SK-N-SH (cell line): ENCODE results near the gene GGA3.
A peak's percentile ranks its signal among the peaks of the same experiment; 100 is the strongest.

ENCODE experiments used
- EP300 ChIP-seq, 2 experiments: IDR thresholded peaks; 2 replicates each; pipeline versions ENCODE4 v1.4.0 to v1.6.1; 2012; ENCODE audit warnings: borderline replicate concordance in 1 of 2, low read depth in 1 of 2, low read length in 1 of 2
- TAF1 ChIP-seq: IDR thresholded peaks from 2 replicates; pipeline ENCODE4 v1.6.1; 2012; ENCODE audit warnings: low read depth, mild to moderate bottlenecking, low read length, moderate library complexity, borderline replicate concordance
- YY1 ChIP-seq: IDR thresholded peaks from 2 replicates; pipeline ENCODE4 v1.4.0; 2012; ENCODE audit warnings: low read depth, mild to moderate bottlenecking
- TF ChIP-seq, protein P1 (sequence below): fragments of 200-600 bp; sonication (generic); IDR thresholded peaks from 2 replicates; pipeline ENCODE4 v1.6.1; 2017; ENCODE audit warnings: antibody characterized with exemption, mild to moderate bottlenecking, moderate library complexity
- TF ChIP-seq, protein P2 (sequence below): IDR thresholded peaks from 2 replicates; pipeline ENCODE4 v1.6.1; 2012; ENCODE audit warnings: mild to moderate bottlenecking, low read depth, low read length, moderate library complexity

DNA sequence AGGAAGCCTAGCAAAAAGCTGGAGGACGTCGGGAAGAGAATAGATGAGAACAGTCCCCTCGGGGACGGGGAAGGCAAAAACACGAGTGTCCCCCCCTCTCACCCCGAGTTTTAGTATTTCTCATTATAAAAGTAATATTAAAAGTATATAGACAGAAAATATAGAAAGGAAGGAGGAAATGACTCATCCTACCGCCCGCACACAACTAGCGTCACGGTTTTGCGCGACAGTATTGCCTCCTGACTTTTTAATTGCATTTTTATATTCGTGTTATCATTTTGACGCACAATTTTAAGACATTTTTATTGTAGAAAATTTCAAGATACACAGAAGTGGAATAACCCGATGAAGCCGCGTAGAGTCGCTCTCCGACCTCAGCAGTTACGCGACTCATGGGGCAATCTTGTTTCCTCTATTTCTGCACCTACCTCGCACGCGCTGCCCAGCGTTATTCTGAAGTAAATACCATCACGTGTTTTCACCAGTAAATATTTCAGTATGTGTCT, 28.5 kb upstream of the GGA3 start:
- TF ChIP-seq, protein P1, sequence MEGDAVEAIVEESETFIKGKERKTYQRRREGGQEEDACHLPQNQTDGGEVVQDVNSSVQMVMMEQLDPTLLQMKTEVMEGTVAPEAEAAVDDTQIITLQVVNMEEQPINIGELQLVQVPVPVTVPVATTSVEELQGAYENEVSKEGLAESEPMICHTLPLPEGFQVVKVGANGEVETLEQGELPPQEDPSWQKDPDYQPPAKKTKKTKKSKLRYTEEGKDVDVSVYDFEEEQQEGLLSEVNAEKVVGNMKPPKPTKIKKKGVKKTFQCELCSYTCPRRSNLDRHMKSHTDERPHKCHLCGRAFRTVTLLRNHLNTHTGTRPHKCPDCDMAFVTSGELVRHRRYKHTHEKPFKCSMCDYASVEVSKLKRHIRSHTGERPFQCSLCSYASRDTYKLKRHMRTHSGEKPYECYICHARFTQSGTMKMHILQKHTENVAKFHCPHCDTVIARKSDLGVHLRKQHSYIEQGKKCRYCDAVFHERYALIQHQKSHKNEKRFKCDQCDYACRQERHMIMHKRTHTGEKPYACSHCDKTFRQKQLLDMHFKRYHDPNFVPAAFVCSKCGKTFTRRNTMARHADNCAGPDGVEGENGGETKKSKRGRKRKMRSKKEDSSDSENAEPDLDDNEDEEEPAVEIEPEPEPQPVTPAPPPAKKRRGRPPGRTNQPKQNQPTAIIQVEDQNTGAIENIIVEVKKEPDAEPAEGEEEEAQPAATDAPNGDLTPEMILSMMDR = peak; percentile 19
- TF ChIP-seq YY1 = no peak
- no peak for TF ChIP-seq EP300 (IDR thresholded peaks at IDR 0.05; ENCODE audit: borderline replicate concordance in 1 of 2, low read depth in 1 of 2, low read length in 1 of 2)
- TF ChIP-seq, protein P2, sequence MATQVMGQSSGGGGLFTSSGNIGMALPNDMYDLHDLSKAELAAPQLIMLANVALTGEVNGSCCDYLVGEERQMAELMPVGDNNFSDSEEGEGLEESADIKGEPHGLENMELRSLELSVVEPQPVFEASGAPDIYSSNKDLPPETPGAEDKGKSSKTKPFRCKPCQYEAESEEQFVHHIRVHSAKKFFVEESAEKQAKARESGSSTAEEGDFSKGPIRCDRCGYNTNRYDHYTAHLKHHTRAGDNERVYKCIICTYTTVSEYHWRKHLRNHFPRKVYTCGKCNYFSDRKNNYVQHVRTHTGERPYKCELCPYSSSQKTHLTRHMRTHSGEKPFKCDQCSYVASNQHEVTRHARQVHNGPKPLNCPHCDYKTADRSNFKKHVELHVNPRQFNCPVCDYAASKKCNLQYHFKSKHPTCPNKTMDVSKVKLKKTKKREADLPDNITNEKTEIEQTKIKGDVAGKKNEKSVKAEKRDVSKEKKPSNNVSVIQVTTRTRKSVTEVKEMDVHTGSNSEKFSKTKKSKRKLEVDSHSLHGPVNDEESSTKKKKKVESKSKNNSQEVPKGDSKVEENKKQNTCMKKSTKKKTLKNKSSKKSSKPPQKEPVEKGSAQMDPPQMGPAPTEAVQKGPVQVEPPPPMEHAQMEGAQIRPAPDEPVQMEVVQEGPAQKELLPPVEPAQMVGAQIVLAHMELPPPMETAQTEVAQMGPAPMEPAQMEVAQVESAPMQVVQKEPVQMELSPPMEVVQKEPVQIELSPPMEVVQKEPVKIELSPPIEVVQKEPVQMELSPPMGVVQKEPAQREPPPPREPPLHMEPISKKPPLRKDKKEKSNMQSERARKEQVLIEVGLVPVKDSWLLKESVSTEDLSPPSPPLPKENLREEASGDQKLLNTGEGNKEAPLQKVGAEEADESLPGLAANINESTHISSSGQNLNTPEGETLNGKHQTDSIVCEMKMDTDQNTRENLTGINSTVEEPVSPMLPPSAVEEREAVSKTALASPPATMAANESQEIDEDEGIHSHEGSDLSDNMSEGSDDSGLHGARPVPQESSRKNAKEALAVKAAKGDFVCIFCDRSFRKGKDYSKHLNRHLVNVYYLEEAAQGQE = no peak
- TF ChIP-seq TAF1 = no peak
